GM18519 (cell line): ENCODE measurements around the gene ISG20L2.

Experiments
- ATAC-seq: cut with Tn5 transposase; IDR thresholded peaks from one replicate; pipeline ENCODE4 v1.9.1; 2021; ENCODE audit warnings: mild to moderate bottlenecking, moderate library complexity; ENCODE audit not compliant: unreplicated experiment, low FRiP score

ISG20L2 gene

DNA sequence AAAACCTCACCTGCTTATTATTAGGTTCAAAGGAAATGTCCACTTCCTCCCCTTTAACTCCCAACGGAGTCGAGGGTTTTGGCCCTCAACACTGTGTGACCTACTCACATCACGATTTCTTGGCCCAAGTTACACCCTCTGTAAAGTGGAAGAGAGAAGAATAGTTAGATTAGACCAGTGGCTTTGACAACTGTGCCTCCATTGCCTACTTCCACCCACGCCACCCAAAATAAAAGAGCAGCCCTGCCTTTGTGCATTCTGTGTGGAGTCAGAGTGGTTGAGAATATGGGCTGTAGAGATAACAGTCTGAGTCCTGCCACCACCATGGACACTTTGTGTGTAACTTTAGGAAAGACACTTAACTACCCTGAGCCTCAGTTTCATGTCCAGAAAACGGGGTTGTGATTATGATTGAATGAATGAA is 27.0 kb upstream of the ISG20L2 start:
- ATAC-seq = no peak

DNA sequence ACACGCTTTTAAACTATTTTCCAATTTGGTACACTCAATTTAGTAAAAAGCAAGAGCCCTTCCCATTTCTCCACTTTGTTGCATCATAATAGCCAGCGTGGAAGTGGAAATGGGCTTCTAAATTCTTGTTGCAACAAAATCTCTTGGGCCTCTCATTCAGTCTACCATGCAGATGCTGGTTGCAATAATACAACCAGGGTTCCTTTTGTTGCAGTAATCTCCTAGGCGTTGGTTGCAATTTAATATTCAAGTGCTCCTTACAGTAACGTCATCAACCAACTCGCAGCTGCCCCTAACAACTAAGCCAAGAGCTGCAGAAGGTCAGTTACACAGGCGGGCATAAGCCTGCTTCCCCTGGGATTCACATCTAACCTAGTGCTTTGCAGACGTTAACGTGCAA is 25.7 kb upstream of the ISG20L2 start:
- no peak for ATAC-seq

DNA sequence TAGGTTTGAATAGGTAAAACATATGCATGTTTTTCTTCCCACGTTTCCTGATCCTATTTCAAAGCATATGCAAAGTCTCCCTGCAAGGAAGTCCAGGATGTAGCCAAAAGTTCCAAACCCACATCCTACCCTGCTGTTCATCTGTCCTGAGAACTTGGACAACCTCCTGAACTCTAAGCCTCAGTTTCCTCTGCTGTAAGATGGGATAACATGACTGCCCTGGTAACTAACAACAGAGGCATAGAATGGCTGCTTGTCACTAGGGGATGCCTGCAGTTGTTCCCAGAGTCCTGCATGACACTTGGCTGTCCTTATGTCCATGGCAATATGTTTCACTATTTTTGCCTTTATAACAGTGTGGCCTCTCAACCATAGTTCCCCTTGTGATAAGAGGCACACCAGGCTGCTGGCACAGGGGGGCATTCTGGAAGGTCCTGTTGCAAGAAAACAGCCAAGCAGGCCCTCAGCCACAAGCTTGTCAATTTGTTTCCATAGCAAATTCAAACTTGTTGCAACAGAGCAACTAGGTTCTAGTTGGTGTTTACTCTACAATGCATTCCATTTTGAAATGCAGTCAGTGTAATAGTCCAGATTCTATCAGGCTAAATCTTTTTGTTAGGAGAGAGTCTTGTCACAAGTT is 24.4 kb upstream of the ISG20L2 start:
- no peak for ATAC-seq

DNA sequence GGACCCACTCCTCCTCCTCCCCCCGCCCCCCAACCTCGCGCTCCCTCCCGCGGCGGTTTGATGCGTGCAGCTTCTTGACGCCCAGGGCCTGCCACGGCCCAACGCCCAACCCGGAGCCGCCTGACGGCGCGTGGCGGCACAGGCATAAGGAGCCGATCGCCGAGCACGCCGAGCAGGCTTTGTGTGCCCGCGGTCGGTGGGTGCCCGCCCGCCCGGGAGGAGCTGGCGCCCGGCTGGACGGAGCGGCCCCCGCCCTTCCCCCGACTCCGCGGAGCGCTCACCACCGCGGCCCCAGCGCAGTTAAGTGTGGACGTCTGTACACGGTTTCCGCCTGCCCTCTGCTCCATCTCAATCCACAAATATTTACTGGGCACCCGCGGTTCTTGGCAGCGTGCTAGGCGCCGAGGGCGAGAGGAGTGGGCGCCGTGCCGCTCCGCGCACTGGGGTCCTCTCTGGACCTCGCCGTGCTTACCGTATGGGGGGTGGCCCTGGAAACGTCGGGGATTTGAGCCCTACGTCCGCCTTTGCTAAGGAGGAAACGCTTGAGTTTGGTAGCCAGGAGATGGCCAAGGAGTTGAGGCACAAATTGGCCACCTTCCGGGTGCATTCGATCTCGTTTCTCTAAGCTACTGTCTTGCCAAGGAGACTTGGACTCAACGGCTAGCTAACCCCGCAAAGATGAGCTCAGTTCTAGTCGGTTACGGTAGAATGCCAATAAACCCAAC is 23.4 kb upstream of the ISG20L2 start:
- peak; percentile 56 for ATAC-seq

DNA sequence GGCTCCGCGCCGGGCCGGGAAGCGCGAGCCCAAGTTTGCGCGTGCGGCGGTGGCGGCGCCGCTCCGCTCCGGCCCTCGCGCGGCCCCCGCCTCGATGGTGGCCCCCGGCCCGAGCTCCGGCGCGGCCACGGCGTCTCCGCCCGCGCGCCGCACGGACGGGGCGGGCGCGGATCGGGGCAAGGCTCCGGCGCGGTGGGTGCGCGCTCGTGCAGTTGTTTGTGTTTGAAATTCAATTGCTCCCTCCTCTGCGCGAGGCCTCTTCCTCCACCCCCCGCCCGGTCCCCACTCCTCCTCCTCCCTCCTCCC is 22.8 kb upstream of the ISG20L2 start, which contains the start of gene HDGF:
Gene HDGF (minus strand): TSS at position 225 of the 306 bp plus-strand sequence. CDS start 246 bp downstream, outside the sequence.
- no peak for ATAC-seq

DNA sequence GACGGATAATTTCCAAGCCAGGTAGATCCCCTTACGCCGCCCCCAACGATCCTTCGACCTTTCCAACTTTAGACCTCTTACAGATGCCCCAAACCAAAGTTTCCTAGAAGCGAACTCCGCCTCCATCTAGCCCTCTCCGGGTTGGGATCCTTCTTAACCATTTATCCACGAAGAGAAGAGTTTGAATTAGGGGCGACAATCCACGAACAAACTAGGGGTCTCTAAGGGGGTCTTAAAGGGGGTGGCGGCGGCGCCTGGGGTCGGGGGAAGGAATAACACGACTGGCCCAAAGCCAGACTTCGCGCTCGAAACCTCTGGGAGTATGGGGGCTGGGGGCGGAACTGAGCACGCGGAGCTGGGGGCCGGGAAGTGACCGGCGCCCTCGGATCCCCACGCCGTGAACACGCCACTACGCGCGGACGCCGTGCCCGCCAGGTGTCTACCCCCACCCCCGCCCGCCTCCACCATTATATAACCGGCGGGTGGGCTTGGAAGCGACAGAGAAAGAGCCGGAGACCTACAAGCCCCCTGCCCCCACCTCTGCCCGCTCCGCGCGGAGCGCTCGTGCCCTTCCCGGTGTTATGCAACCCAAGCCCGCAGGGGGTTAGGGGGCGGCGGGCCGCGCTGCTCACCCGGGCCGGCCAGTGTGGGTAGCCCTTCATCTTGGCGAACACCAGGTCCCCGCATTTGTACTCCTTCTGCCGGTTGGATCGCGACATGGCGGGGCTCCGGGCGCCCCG is 22.3 kb upstream of the ISG20L2 start:
- no peak for ATAC-seq

DNA sequence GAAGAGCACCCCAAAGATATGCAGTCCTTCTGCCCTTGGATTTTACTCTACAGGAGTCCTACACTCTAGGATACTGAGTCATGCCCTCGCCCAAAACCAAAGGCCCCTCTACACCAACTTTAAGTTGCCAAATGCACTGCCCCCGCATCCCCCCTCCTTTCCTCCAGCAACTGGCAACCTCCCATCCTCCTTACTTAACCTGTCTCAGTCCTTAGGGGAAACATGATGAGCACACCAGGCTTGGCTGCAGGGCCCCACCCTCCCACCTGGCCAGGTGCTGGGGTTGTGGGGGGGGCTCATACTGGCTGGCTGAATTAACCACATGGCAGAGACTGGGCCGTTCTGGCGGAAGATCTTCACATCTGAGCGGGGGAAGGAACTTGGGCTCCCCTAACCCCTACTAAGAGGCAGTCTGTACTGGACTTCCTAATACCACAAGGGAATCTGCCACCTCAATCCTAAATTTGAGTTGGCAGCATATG is 21.7 kb upstream of the ISG20L2 start:
- ATAC-seq = no peak

DNA sequence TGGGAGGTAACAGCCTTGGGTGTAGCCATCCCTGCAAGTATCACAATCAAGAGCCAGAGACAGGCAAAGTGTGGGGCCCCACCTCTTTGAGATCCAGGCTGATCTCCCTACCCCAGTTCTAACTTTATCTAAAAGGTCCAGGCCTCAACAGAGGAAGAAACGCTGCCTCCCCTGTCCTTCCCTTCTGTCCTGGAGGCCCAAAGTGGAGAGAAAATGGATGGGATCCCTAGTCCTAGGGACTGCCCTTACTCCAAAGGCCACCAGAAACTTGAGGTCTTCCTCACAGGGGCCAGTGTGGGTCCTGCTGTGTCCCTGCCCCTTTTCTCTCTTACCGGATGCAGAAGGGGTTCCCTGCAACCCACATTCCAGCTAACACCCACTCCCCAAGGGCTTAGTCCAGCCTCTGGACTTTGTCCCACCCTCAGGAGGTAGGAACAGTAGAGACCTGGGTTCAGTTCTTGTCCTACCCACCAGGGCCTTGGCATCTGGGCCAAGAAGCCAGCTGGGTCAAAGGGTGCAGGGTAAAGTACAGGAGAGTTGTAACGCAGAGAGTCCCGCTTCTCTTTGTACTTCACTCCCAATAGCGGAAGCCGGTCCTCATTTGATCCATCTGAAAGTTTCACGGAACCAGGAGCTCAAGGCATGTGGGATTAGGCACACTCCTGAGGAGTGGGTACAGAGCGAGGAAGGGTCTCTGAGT is 21.0 kb upstream of the ISG20L2 start:
- no peak for ATAC-seq

DNA sequence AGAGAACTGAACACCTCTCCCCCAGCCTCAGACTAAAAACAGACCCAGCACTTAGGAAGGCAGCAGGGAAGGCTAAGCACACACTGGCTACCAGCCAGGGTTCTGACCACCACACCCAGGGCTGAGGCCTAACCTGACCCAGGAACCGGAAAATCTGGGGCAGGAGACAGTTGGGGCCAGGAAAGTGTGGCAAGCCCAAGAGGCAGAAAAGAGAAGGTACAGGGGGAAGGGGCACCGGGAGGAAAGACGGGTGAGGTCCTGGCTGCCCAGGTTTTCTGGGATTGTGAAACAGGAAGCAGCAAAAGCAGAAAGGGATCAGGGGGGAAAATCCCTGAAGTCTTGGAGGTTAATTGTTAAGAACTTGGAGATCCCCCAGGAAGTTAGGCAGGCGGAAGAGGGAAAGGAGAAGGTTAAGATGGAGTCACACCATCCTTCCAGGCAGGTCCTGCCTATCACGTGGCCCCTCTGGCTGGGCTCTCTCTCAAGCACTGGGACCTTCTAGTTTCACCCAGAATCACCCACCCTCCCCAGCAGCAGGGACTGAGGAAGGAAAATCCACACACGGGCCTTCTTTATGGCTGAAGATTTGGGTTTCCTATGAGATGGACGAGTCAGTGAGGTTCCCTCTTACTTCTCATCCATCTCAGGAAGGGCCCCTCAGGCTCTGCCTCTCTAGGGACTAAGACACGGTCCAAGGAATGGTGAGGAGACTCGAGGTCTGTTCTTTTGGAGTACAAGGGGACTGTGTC is 20.3 kb upstream of the ISG20L2 start:
- ATAC-seq = no peak

DNA sequence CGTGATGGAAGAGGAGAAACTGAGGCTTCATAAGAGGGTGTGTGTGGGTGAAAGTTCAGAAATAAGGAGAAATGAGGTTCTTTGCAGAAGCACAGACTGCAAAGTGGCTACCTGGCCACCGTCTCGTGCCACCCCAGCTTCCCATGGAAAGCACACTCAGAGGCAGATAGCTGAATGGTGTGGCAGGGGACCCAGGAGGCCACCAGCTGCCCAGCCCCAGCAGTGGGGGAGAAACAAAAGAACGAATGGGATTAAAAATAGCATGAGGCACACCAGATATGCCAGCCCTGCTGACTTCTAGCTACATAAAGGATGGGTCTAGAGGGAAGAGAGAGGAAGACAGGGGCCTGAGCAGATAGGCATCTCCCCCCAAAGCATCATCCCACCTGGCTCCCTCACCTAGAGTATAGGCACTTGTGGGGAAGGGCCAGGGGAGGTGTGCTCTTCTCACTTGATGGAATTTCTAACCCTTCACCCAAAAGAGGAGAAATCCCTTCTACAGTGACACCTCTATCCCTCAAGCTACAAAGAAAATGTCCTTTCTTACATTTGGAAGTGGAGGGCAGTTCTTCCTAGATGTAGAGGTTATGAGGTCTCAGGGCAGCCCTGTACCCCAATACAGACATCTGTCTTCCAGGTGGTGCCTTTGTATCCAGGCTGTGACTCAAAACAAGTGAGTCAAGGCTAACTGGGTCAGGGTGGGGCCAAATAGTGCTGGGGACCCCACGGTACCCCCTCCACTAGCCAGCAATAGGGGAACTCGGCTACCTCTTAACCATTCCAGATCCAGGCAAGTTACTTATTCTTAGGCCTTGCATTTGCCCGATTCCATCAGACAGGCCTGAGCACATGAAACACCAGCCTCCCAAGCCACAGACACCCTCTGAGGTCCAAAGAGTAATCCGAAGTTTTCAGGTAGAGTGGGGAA is 19.4 kb upstream of the ISG20L2 start:
- no peak for ATAC-seq

DNA sequence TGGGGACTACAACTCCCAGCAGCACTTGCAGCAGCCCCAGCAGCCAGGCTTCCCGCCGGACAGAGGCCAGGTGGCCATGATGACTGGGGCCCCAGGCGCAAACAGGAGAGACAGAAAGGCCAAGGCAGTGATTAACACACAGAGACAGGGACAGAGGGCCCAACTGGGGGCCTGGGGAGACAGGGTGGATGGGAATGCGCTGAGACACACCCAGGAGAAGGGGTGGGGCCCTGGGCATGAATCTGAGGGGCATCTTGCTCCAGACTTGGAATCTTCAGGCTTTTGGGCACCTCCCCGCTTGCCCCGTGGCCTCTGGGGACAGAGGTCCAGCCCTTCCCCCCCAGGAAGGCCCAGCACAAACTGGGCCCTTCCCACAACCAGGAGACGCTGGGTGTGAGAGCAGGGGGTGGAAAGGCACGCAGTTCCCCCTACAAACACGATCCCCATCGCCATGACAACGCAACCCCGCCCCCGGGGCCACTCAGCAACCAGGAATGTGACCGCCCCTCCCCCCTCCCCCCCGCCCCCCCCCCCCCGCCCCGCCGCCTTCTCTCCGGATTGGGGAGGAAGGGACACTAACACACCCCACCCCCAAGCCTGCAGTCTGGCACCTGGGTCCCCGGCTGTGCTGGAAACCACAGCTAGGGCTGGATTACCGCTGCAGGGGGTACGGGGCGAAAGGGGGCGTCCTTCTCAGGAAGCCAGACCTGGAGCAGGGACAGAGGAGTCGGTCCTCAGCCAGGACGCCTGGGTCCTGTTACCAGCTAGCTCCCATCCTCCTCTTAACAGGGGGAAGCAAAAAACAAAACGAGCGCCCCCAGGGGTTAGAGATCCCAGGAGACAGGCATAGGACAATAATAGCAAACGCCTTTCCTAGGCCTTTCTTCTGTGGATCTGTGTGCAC is 18.4 kb upstream of the ISG20L2 start:
- no peak for ATAC-seq

DNA sequence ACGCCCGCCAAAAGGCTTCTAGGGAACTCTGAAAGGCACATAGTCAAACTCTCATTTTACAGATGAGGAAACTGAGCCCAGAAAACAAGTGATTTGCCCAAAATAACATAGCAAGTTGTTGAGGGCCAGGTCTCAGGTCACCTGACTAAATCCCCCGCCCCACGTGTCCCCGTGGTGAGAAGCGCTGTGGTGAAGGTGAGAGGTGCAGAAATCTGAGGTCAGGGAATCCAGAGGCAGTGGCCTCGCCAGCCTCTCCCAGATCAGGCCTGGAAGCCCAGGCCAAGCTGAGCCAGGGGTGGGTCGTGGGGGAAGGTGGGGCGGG is 17.8 kb upstream of the ISG20L2 start:
- no peak for ATAC-seq

DNA sequence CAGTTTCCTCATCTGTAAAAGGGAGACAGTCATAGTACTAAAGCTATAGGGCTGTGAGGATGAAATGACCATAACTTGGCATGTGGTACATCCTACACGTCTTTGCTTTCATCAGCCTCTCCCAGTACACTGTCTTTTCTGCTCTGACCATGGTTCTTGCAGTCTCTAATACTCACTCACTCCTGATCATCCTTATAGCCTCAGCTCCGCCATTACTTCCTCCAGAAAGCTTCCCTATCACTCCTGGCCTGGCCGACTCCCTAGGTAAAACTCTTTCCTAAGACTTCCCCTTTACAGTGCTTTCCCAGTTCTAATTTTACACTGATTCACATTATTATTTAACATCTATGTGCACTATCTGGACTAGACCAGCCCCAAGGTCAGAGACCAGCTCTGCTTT is 17.3 kb upstream of the ISG20L2 start:
- ATAC-seq = no peak

DNA sequence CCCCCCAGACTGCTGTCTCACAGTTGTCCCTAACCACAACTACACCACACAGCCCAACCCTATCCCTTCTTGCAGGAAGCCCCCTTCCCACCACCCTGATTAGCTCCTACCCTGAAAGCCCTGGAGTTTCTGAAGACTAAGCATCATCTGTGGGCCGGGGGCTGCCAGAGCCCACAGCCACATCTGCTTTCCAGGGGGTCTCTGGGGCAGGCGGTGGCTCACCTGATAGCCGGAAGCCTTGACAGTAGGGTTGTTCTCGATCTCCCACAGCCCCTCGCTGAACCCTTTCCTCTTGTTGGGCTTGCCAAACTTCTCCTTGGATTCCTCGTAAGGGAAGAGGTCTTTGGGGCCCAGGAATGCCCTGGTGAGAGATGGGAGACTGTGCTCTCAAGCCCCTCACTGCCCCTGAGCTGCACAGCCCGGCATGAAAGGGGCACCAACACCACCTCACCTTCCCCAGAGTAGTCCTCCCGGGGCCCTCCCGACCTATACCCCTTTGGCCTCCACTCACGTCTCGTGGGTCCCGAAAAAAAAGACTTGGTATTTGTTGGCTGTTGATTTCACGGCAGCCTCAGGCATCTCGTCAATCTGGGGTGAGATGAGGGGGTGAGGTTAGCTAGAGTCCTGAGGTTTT is 16.3 kb upstream of the ISG20L2 start:
- ATAC-seq = no peak

DNA sequence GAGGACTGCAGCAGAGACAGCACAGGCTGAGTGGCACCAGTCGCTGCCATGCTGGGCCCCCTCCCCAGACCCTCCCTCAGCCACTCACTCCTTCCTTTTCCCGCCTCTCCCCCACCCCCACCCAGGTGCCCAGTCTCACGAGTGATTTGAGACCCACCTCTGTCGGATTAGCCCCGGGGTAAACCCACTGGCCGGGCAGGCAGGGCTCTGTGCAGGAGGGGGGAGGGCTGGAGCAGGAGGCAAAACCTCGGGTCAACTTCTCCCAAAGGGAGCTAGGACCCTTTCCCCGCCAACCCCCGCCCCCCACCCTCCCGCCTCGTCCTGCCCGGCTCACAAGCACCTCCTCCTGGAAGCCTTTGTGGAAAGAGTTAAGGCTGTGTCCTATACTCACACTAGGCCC is 15.8 kb upstream of the ISG20L2 start:
- ATAC-seq = no peak

DNA sequence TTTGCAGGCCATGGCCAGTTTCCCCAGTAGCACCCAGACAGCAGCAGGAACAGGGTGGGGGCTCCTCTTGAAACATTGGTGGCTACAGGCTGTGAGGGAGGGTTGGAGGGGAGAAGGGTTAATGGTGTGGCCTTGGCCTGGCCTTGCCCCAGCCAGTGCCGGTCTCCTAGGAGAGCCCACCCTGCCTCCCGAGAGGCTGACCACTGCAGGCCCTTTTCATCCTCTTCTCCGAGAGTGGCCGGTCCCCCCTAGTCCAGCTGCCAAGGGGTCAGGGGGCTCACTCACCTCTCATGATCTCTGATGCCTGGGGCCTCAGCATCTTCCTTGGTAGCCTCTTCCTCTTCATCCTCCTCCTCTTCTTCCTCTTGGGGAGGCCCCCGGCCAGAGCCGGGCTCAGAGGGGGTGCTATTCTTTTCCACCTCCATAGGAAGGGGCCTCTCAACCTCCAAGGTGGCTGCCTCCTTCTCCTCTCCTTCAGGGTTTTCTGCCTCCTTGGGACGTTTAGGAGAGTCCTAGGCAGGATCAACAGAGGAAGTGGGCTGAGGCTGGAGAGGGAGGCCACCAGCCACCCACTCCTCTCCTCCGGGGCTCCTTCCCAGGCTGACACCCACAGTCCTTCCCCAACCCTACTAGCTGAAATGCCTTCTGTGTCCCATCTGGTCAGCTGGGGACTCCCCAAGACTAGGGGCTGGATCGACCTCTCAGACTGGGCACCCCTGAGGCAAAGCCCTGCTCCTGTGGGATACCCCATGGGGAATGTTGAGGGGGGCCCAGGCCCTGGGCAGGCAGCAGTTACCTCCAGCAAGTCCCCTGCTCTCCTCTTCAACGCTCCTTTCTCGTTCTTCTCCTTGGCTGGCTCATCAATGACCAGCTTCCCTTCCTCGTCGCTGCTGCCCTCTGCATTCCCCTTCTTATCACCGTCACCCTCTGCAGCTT is 15.1 kb upstream of the ISG20L2 start:
- ATAC-seq = no peak

DNA sequence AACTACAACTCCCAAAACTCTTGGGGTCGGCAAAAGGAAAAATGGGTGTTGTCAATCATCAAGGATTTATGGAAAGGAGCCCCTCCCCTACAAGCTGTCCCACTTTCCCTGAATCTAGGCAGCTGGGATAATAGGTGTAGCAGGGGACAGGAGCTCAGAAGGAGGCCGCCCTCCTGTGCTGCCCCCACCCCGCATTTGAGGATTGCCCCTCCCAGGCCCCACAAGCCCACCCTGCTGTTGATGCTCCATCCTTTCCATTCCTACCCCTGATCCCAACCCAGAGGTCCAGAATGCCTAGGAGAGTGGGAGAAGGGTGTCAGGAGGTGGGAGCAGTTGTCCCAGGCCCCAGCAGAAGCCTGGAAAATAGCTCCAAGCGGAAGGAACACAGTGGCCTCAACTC is 14.2 kb upstream of the ISG20L2 start:
- ATAC-seq = no peak
